Right lung (tissue), 5 donors: ENCODE data around the gene VSIG2. TPM values are rescaled to one million over a fixed set of nuclear protein-coding genes. Genes with fewer than 3 reads are reported as not detected.
A peak's percentile ranks its signal among the peaks of the same experiment; 100 is the strongest.

Experiments used
- DNase-seq, 2 donors: peaks; one replicate each; pipeline ENCODE4 v3.0.0-alpha.2; 2013
- polyA plus RNA-seq, 5 donors: library from polyadenylated mRNA; unstranded; fragments of 120-200 nt; gene quantifications; one replicate each; pipeline versions ENCODE4 v1.2.1 to v1.2.3, GENCODE V29; 2013; ENCODE audit warnings: inconsistent platforms in 1 of 5, low replicate concordance in 1 of 5; ENCODE audit not compliant: insufficient read length in 5 of 5, insufficient read depth in 1 of 5

The VSIG2 gene
- polyA plus RNA-seq, 5 donors: 22.5 to 32.9 (median 28.8) TPM

DNA sequence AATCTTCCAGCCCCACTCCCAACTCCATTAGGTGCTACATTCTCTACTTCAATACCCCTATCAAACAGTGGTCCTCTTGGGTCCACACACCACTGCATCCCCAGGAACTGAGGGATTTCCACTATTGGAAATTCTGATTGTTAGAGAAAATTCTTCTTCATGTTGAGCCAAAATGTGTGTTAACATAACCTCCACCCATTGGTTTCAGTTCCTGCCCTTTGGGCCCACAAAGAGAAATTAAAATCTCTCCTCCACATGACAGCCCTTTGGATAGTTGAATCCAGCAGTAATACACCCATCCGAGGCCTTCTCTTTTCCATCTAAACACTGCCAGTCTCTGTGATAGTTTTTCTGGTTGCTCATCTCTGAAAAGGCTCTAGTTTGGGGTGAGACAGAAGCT, 2.1 kb downstream of the VSIG2 start:
- no peak for DNase-seq

DNA sequence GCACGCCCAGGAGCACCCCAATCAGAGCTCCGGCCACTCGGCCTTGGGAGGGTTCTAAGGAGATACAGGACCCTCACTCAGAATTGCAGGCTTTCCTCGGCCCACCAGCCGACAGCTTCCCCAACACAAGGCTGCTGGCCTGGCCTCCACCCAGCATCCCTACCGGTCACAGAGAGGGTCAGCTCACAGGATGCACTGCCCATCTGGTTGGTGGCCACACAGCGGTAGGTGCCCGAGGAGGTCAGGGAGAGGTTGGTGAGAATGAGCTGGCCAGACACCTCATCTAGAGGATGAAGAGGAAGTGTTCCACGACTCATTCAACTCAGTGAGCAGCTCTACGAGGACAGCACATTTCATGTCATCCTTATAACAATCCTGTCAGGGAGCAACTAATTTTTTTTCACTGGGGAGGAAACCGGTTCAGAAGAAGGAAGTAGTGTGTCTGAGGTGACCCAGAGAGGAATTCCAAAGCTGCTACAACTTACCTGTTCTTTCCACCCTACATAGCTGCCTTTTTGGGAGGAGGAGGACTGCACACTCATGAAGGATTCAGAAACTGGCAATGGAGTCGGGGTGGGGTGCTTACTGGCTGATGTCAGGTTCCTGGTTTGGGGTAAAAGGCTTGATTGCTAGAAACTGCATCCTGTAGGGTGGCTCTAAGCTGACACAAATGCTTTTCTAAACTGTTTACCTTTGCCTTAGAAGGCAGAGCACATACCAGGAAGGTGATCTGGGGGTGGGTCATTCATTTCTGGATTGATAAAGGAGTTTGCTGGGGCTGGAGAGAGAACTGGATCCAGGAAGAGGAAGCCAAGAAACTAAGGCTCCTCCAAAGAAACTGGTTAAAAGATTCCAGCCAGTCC, 3.3 kb downstream of the VSIG2 start:
- no peak for DNase-seq

DNA sequence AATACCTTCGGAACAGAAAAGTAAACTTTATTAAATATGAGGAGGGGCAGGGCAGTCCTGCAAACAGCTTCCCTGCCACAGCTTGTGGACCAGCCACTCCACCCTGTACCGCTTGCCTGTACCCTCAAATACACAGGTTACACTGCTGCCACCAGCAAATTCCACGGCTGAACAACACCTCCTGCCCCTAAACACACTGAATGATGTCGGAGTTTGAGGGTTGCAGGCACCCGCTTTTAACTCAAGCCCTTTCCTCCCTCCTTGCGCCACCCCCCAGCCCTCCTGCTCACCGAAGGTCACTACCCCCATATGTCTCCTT, 4.0 kb downstream of the VSIG2 start:
- no peak for DNase-seq

DNA sequence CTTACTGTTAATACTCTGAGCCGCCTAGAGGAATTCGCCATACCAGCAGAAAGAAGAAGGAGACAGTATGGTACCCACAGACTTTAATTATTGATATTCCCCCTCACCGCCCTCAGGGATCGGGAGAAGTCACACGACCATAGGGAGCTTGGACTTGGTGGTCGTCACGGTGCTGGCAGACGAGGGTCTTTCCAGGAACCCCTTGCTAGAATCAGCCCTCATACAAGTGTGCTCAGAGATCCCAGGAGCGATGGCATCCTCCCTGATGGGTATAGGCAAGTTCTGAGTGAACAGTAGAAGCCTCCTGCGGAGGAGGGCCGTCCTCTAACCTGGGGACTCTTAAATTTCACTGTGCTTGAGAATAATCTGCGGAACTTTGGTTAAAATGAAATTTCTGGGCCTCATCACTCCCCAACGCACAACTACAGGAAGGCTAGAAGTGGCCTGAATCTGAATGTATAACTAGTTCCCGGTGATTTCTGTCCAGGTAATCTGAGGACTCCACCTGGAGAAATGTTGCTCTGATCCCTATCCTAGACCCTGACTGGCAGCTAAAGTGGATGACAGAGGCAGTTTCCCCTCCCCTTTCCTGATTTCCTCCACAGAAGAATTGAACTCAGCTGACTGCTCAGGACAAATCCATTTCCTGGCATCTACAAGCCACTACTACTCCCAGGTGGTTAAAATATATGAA, 4.5 kb downstream of the VSIG2 start:
- DNase-seq: no peak

DNA sequence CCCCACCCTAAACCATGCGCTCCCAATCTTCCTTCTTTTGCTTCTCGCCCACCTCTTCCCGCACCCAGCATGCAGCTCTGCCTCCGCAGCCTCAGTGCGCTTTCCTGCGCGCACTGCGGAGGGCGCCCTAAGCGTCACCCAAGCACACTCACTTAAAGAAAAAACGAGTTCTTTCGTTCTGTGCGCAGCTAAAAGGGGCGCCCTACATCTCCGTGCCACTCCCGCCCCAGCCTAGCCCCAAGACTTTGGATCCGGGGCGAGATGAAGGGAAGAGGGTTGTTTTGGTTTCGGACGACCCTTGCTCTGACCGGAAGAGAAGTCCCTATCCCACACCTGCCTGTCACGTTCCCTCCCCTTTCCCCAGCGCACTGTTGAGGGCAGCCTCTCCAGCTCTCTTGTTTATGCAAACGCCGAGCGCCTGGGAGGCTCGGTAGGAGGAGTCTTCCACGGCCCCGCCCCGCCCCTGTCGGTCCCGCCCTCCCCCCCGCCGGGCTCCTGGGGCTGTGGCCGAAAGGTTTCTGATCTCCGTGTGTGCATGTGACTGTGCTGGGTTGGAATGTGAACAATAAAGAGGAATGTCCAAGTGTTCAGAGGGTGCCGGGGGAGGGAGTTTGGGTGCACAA, 5.3 kb downstream of the VSIG2 start:
- DNase-seq: no peak

DNA sequence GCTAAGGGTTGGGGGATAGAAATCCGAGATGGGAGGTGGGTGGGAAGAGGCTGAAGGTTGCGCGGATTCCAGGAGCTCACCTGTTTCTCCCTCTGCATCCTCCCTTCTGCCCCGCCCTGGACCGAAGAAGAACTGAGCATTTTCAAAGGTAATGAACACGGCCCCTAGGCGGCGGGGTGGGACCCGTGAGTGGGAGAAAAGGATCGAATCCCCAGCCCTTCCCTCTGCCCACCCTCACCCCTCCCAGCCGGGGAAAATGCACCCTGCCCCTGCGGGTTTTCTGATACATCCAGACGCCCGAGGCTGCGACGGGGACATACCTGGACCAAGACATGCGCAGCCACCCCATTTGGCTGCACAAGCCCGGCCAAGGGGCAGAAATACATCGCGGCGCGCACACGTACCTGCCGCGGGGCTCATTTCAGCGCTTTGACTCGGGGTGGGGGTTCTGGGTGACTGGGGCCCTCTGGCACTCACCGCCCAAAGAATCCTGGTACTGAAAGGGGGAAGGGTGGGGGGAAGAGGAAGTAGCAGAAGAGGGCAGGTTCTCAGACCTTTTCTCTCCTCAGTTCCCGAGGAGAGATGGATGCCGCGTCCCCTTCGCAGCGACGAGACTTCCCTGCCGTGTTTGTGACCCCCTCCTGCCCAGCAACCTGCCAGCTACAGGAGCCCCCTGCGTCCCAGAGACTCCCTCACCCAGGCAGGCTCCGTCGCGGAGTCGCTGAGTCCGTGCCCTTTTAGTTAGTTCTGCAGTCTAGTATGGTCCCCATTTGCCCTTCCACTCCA, 6.0 kb downstream of the VSIG2 start:
- no peak for DNase-seq

DNA sequence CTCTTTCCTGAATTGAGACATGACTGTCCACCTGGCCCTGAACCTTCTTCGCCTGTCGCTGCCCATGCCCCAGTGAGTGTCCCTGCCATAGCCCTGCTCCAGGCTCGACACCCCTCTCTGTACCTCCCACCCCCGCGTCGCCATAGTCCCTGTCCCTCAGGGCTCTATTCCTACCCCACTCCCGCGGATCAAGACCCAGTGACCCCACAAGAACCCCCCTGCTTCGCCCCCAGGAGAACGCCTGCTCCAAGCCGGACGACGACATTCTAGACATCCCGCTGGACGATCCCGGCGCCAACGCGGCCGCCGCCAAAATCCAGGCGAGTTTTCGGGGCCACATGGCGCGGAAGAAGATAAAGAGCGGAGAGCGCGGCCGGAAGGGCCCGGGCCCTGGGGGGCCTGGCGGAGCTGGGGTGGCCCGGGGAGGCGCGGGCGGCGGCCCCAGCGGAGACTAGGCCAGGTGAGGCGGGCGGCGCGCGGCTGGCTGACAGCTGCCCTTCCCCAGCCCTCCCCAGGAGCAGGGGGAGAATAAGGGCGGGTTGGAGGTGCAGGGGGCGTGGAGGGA, 6.7 kb downstream of the VSIG2 start:
- DNase-seq: no peak

DNA sequence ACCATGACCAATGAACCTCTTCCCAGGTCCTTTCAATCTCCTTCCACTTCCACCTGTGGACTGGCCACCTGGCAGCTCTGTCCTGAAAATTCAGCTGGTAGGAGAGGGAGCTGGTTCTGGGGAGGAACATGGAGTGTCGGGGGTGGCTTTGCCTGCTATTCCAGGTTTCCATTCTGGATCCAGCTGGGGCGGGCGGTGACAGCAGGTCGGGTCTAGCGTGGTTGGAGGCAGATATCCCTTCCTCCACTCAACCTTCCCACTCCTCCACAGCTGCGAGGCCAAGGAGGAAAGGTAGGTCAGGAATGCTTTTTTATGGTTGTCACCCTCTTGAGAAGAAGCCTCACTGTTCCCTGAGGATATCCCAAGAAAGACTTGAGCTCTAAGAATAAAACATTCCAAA, 9.0 kb downstream of the VSIG2 start:
- no peak for DNase-seq

DNA sequence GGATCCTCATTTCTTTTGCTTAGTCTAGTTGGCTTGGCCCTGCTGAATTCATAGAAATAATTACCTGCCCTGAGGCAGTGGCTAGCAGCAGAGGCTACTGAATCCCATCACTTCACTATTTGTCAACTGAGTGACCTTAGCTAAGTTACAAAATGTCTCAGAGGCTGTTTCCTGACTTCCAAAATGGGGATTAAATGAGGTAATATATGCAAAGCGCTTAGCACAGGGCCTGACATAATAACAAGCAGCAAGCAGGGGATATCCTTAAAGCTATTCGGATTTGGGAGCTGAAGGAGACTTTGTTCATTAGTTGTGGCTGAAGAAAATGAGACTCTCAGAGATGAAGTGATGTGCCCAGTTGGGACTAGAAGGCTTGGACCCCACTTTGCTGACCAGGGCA, 9.5 kb downstream of the VSIG2 start:
- DNase-seq: no peak

DNA sequence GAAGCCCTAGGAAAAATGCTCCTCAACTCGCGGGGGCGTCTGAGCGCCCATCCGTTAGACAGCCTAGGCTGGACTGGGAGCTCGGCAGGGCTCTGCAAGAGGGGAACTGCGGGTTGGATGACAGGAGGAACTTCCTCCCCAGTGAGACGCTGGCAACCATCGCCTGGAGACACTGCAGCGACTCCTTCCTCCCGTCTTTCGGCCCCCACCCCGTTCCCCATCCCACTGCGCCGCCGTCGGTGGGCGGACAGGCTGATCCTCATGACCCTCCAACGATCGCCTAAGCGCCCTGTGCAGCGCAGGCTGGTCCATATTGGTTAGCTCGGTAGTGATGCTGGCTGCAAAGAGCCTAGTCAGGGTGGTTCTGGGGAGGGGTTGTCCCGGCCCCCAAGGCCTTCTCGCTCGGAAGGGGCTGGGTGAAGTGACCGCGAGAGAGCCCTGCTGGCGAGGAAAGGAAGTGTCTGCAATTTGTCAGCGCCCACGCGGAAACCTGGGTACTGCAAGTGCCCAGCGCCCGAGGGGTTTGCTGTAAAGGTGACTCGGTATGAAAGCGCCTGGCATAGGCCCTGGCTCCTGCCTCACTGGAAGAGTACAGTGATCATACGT, 11.7 kb downstream of the VSIG2 start:
- no peak for DNase-seq

DNA sequence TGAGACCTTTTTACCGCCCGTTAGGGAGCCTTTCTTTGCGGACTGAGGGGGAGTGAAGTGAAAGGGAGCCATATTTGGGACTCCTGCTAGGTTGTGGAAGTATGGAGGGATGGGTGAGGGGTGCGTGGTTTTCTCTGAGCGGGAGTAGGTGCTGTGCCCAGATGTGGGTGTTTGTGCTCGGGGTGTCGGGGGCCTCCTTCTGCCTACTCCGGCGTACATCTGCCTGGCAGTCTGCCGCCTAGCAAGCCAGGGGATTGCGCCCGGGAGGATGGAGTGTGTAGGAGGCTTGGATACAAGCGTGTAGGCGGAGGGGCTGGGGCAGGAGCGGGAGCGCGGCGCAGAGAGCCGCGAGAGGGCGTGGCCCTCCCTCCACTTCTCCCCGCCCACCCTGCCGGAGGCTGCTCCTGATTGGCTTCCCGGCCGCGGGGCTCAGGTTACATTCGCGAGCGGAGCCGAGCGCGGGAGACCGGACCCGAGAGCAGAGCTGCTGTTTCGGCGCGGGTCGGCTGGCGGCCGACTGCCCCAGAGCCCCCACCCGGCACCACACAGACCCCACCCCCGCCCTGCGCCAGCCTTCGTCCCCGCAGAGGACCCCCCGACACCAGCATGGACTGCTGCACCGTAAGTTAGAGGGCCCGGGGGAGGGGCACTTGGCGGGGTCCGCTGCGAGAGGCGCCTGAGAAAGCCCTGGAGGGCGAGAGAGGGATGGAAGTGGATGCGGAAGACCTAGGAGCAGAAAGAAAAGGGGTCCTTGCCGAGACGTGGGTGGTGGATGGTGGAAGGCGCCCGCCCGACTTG, 12.4 kb downstream of the VSIG2 start, which contains the start of gene NRGN:
TSS of gene NRGN (plus strand) at position 464 of the 798 bp plus-strand sequence. CDS start at position 607, 143 bp downstream.
- peak; percentile 88 to 91 for DNase-seq

DNA sequence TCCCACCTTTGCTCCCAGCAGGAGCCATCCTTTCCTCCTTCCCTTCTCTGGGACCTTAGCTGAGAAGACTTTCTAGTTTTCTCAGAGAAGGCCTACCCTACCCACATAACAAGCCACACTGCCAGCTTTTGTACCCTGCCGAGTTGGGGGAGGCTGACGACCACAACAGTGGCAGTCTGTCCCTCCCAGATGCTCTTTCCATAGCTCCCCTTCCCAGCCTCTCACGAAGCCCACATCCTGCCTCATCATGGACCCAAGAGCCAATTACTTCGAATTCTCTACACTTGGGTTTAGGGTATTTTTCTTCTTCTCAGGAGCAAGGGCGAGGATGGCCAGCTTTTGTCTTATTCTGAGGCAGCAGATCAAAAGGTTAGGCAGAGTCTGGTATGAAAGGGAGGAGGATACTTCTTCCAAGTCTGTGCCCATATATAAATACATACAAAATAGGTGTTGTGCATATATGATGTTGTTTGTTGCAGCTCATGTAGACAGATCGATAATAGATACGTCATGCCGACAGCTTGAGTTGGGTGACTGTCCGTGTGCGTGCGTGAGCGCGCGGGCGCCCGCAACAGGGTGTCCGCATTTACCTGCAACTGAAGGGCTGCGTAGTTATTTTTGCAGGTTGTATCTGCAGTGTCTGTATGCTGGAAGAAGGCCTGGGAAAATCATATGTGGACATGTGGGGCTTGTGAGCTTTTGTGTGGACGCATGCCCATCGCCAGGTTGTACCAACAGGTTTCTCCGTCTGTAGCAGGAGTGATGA, 13.2 kb downstream of the VSIG2 start:
- no peak for DNase-seq

DNA sequence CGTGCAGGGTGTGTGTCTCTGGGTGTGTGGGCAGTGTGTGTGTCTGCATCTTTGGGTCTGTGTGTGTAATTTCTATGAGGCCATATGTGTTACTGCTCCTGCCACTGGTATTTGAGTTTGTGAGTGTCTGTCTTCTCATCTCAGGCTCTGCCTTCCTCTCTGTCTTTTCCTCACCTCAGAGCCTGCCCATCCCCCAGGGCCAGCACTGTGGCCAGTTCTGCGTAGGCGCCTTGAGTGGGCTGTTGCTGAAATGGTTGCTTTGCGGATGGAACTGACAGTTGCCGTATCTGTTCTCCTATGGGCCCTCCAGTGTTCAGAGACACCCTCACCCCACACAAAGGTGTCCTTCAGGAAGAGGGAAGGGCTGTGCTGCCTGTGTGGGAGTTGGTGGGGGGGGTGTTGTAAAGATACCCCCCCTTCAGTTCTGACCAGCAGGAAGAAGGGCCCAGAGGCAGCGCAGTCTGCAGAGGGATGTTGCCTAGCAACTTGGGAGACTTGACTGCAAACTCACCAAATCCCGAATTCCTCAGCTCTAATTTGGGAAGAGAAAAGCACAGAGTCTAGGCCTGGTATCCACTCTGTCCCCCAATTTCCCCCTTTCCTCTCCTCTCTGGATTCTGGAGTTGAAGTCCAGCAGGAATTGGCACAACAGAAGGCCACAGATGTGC, 14.3 kb downstream of the VSIG2 start:
- no peak for DNase-seq

DNA sequence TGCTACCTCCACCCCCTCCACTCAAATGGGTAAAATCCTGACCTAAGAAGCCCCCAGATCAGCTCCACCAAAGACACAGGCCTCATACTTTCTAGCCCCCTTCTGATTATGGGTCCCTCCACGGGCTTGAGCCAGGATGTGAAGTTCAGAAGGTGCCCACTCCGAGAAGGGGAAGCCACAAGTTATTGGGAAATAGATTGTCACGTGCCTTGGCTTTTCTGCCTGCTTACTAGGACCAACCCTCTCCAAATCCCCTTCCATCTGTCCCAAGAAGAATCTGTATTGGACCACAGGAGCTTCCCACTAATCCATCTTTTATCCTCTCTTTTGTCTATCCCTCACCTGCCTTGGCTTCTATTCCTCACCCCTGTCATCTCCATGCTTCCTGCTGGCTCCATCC, 15.3 kb downstream of the VSIG2 start:
- no peak for DNase-seq

DNA sequence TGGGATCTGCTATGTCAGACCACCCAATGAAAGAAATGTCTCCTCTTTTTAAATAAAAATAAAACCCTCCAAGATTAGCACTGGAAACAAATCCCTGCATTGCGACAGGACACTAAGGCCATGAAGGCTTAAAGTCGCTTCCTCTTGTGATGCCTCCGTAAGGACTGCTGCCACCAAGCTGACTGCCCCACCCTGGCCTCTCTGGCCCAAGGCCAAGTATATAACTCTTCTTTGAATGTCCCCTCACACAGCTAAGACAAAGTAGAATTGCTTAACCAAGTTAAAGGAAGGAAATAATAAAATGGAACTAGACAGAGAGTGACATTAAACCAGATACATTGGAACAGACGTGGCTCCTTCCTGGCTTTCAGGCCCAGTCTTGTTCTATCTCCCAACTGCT, 19.8 kb downstream of the VSIG2 start:
- DNase-seq: no peak

DNA sequence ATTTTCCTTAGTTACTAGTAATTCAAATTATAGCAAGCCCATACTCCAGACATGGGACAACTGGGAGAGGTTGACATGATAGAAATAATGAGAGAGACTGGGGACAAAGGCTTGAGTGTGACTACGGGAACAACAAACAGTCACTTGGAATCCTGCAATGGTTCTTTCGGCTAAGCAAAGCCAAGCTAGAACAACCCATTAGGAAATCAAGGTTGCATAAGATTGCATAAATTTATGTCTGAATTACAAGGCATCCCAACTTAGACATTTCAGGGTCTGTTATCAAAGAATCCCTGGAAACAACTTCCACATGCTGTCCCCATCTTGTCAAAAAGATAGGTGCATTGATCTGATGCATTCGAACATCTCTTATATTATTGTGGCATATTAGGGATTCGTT, 22.5 kb downstream of the VSIG2 start:
- no peak for DNase-seq

DNA sequence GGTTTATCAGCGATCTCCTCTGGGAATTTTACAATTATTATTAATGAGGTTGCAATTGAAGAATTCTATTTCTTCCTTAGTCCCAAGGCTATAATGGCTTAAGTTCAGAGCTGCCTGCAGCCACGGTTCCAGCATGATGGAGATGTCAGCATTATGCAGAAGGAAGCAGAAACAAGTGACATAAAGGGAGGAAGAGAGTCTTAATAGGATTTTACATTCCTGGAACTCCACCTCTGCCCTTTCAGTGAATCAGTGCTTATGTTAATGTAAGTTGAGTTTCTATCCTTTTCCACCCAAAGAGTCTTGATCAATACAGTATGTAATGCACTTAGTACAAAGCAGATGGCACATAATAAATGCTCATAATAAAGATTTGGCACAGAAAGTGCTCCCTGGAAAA, 23.9 kb downstream of the VSIG2 start:
- DNase-seq: no peak

DNA sequence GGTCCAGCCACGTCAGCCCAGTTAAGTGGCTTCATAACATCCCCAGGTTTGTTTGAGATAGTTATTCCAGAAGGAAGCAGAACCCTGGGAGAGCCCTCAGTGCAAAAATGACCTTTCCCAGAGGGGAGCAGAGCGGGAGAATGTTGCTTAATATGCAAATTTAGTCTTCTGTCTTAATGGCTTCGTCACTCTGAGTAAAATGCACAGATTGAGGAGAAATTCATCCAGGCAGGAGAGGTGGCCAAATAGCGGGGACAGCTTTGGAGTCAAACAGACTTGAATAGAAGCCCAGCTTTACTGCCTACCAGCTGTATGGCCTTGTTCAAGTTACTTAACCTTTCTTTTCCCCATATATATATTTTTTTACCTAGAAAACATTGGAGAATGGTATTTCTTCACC, 24.6 kb downstream of the VSIG2 start:
- DNase-seq: no peak

DNA sequence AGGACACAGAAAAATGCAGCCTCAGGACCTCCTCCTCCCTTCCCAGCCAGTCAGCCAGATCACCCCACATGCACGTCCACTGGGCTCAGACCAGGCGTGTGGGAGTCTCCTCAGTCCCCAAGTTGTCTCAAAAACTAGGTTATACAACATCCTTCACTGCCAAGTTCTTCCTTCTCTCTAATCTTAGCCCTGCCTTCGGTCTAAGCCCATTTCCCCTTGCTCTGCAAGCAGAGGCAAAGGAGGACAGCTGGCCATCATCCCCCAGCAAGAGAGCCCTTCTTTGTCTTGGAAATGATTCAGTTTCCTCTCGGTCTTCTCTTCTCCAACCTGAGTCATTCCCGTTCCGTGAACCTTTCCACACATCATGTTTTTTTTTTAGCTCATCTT, 26.3 kb downstream of the VSIG2 start:
- DNase-seq: no peak
